WTC11 (cell line): ENCODE results near the gene PSMG2. TPM values are rescaled to one million over a fixed set of nuclear protein-coding genes. Genes with fewer than 3 reads are reported as not detected.

Experiments used
- ATAC-seq: fragments of 200-7000 bp; cut with Tn5 transposase; 2 replicates; pipeline ENCODE4 v1.10.0; 2021; ENCODE audit warnings: mild to moderate bottlenecking, moderate library complexity
- CTCF ChIA-PET: fragments of 300-600 bp; sonication (Branson Sonifier 250); formaldehyde crosslinking; loops from one replicate; lab custom pipeline; 2021; ENCODE audit warnings: antibody characterized with exemption; lab: Charles Lee
- POLR2A ChIA-PET: fragments of 350-600 bp; sonication (Branson Sonifier 250); formaldehyde crosslinking; loops from one replicate; lab custom pipeline; 2021; ENCODE audit warnings: antibody characterized with exemption; lab: Charles Lee
- DNase-seq: peaks from one replicate; pipeline ENCODE4 v3.0.0; 2021; ENCODE audit warnings: low spot score
- H3K27ac Mint-ChIP-seq: 2 replicates; pipeline ENCODE4 v1.8.0; 2021; ENCODE audit warnings: mixed read lengths
- H3K27me3 Mint-ChIP-seq: 2 replicates; pipeline ENCODE4 v1.8.0; 2021; ENCODE audit warnings: low read depth, mild to moderate bottlenecking, moderate library complexity, mixed read lengths
- H3K36me3 Mint-ChIP-seq: 2 replicates; pipeline ENCODE4 v1.8.0; 2021; ENCODE audit warnings: mixed read lengths
- H3K4me1 Mint-ChIP-seq: 2 replicates; pipeline ENCODE4 v1.8.0; 2022; ENCODE audit warnings: mixed read lengths
- H3K4me3 Mint-ChIP-seq: 2 replicates; pipeline ENCODE4 v1.8.0; 2021; ENCODE audit warnings: mild to moderate bottlenecking, moderate library complexity, mixed read lengths
- H3K9me3 Mint-ChIP-seq: 2 replicates; pipeline ENCODE4 v1.8.0; 2021; ENCODE audit warnings: mixed read lengths
- CREM ChIP-seq: sonication (generic); formaldehyde crosslinking; IDR thresholded peaks from 2 replicates; pipeline ENCODE4 v1.8.1; 2022; ENCODE audit warnings: mild to moderate bottlenecking, missing genetic modification reagents, moderate library complexity
- CTCF ChIP-seq: fragments of 200-600 bp; IDR thresholded peaks from 2 replicates; pipeline ENCODE4 v1.8.0; 2022; ENCODE audit warnings: antibody characterized with exemption
- HMGA2 ChIP-seq: fragments of 250-450 bp; sonication (Bioruptor Pico); IDR thresholded peaks from 2 replicates; pipeline ENCODE4 v1.4.0; 2021; ENCODE audit warnings: mild to moderate bottlenecking, moderate library complexity
- HMGXB4 ChIP-seq: sonication (generic); formaldehyde crosslinking; IDR thresholded peaks from 2 replicates; pipeline ENCODE4 v1.8.1; 2023; ENCODE audit warnings: mild to moderate bottlenecking, moderate library complexity, missing genetic modification reagents
- MAX ChIP-seq: sonication (generic); formaldehyde crosslinking; IDR thresholded peaks from 2 replicates; pipeline ENCODE4 v1.8.0; 2022; ENCODE audit warnings: mild to moderate bottlenecking, missing genetic modification reagents
- MLX ChIP-seq: sonication (generic); formaldehyde crosslinking; IDR thresholded peaks from 2 replicates; pipeline ENCODE4 v1.8.1; 2023; ENCODE audit warnings: mild to moderate bottlenecking, missing genetic modification reagents, moderate library complexity
- SOX15 ChIP-seq: fragments of 250-450 bp; sonication (Bioruptor Pico); IDR thresholded peaks from 2 replicates; pipeline ENCODE4 v1.9.0; 2021; ENCODE audit warnings: mild to moderate bottlenecking
- TEAD1 ChIP-seq: sonication (generic); formaldehyde crosslinking; IDR thresholded peaks from 2 replicates; pipeline ENCODE4 v1.8.0; 2022; ENCODE audit warnings: mild to moderate bottlenecking, missing genetic modification reagents
- TP53 ChIP-seq: sonication (generic); formaldehyde crosslinking; IDR thresholded peaks from 2 replicates; pipeline ENCODE4 v1.8.1; 2023; ENCODE audit warnings: mild to moderate bottlenecking, missing genetic modification reagents
- ZNF219 ChIP-seq: sonication (generic); formaldehyde crosslinking; IDR thresholded peaks from 2 replicates; pipeline ENCODE4 v1.8.0; 2023; ENCODE audit warnings: missing genetic modification reagents, mild to moderate bottlenecking, borderline replicate concordance
- total RNA-seq: library from RNA; stranded (reverse); gene quantifications from 3 replicates; pipeline ENCODE4 v1.2.3, GENCODE V29; 2021
- TF ChIP-seq, protein P1 (sequence below): sonication (generic); formaldehyde crosslinking; IDR thresholded peaks from 2 replicates; pipeline ENCODE4 v1.8.1; 2022; ENCODE audit warnings: mild to moderate bottlenecking, moderate library complexity, missing genetic modification reagents
- TF ChIP-seq, protein P2 (sequence below): fragments of 250-450 bp; sonication (Bioruptor Pico); IDR thresholded peaks from 2 replicates; pipeline ENCODE4 v1.9.0; 2021; ENCODE audit warnings: mild to moderate bottlenecking
- TF ChIP-seq, protein P3 (sequence below): sonication (generic); formaldehyde crosslinking; IDR thresholded peaks from 2 replicates; pipeline ENCODE4 v1.8.0; 2023; ENCODE audit warnings: mild to moderate bottlenecking, missing genetic modification reagents
- TF ChIP-seq, protein P4 (sequence below): sonication (generic); formaldehyde crosslinking; IDR thresholded peaks from 2 replicates; pipeline ENCODE4 v1.8.0; 2023; ENCODE audit warnings: missing genetic modification reagents
- TF ChIP-seq, protein P5 (sequence below): sonication (generic); formaldehyde crosslinking; IDR thresholded peaks from 2 replicates; pipeline ENCODE4 v1.8.1; 2023; ENCODE audit warnings: mild to moderate bottlenecking, missing genetic modification reagents, borderline replicate concordance

The PSMG2 gene
- total RNA-seq, 1 experiment from 2014 or later: 78.9 TPM

GRCh38 chr18:12686100-12686499 is 16.7 kb upstream of the PSMG2 start:
- H3K36me3 Mint-ChIP-seq: peaks cover 6% of the 10 kb centered on the region
- no peaks in the 10 kb centered on the region for H3K9me3 Mint-ChIP-seq
- H3K4me3 Mint-ChIP-seq: no peak overlapping the region
- no peaks in the 10 kb centered on the region for H3K27me3 Mint-ChIP-seq
- H3K4me1 Mint-ChIP-seq: no peaks in the 10 kb centered on the region
- ChIA-PET POLR2A (no interaction called here), CTCF (interaction anchor here (0.5 to 1.0 kb wide), 2 partner anchors 36 to 248 kb away, joined by 3 to 4 read pairs; no protein-coding TSS in a partner anchor)
- DNase-seq (no peak), ATAC-seq (no peak; the same call in 1 of the 2 replicates)
- TF ChIP-seq SOX15 (CRISPR knock-in tag) (no peak), CTCF (no peak), CREM (CRISPR knock-in tag) (no peak), MAX (CRISPR knock-in tag) (no peak), TEAD1 (no peak), HMGA2 (CRISPR knock-in tag) (no peak), ZNF219 (CRISPR knock-in tag) (no peak), HMGXB4 (CRISPR knock-in tag) (no peak), MLX (no peak), TP53 (CRISPR knock-in tag) (no peak)
- TF ChIP-seq, protein P1, sequence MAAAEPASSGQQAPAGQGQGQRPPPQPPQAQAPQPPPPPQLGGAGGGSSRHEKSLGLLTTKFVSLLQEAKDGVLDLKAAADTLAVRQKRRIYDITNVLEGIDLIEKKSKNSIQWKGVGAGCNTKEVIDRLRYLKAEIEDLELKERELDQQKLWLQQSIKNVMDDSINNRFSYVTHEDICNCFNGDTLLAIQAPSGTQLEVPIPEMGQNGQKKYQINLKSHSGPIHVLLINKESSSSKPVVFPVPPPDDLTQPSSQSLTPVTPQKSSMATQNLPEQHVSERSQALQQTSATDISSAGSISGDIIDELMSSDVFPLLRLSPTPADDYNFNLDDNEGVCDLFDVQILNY (CRISPR knock-in tag): no peak
- TF ChIP-seq, protein P2, sequence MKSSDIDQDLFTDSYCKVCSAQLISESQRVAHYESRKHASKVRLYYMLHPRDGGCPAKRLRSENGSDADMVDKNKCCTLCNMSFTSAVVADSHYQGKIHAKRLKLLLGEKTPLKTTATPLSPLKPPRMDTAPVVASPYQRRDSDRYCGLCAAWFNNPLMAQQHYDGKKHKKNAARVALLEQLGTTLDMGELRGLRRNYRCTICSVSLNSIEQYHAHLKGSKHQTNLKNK (CRISPR knock-in tag): no peak
- TF ChIP-seq, protein P3, sequence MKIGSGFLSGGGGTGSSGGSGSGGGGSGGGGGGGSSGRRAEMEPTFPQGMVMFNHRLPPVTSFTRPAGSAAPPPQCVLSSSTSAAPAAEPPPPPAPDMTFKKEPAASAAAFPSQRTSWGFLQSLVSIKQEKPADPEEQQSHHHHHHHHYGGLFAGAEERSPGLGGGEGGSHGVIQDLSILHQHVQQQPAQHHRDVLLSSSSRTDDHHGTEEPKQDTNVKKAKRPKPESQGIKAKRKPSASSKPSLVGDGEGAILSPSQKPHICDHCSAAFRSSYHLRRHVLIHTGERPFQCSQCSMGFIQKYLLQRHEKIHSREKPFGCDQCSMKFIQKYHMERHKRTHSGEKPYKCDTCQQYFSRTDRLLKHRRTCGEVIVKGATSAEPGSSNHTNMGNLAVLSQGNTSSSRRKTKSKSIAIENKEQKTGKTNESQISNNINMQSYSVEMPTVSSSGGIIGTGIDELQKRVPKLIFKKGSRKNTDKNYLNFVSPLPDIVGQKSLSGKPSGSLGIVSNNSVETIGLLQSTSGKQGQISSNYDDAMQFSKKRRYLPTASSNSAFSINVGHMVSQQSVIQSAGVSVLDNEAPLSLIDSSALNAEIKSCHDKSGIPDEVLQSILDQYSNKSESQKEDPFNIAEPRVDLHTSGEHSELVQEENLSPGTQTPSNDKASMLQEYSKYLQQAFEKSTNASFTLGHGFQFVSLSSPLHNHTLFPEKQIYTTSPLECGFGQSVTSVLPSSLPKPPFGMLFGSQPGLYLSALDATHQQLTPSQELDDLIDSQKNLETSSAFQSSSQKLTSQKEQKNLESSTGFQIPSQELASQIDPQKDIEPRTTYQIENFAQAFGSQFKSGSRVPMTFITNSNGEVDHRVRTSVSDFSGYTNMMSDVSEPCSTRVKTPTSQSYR (CRISPR knock-in tag): no peak
- TF ChIP-seq, protein P4, sequence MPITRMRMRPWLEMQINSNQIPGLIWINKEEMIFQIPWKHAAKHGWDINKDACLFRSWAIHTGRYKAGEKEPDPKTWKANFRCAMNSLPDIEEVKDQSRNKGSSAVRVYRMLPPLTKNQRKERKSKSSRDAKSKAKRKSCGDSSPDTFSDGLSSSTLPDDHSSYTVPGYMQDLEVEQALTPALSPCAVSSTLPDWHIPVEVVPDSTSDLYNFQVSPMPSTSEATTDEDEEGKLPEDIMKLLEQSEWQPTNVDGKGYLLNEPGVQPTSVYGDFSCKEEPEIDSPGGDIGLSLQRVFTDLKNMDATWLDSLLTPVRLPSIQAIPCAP (CRISPR knock-in tag): no peak
- TF ChIP-seq, protein P5, sequence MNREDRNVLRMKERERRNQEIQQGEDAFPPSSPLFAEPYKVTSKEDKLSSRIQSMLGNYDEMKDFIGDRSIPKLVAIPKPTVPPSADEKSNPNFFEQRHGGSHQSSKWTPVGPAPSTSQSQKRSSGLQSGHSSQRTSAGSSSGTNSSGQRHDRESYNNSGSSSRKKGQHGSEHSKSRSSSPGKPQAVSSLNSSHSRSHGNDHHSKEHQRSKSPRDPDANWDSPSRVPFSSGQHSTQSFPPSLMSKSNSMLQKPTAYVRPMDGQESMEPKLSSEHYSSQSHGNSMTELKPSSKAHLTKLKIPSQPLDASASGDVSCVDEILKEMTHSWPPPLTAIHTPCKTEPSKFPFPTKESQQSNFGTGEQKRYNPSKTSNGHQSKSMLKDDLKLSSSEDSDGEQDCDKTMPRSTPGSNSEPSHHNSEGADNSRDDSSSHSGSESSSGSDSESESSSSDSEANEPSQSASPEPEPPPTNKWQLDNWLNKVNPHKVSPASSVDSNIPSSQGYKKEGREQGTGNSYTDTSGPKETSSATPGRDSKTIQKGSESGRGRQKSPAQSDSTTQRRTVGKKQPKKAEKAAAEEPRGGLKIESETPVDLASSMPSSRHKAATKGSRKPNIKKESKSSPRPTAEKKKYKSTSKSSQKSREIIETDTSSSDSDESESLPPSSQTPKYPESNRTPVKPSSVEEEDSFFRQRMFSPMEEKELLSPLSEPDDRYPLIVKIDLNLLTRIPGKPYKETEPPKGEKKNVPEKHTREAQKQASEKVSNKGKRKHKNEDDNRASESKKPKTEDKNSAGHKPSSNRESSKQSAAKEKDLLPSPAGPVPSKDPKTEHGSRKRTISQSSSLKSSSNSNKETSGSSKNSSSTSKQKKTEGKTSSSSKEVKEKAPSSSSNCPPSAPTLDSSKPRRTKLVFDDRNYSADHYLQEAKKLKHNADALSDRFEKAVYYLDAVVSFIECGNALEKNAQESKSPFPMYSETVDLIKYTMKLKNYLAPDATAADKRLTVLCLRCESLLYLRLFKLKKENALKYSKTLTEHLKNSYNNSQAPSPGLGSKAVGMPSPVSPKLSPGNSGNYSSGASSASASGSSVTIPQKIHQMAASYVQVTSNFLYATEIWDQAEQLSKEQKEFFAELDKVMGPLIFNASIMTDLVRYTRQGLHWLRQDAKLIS (CRISPR knock-in tag): no peak
- H3K27ac Mint-ChIP-seq: no peak overlapping the region
